Esophagus squamous epithelium (tissue), 4 donors: ENCODE measurements around the gene LMX1B.

Experiments
- CTCF ChIP-seq, 6 experiments: fragments of 450-650 bp in 4 of 6; fragments of 200-600 bp in 2 of 6; sonication (generic) in 2 of 6; IDR thresholded peaks; one replicate each; pipeline ENCODE4 v1.5.1; 2016 to 2019; ENCODE audit warnings: antibody characterized with exemption in 6 of 6, mild to moderate bottlenecking in 4 of 6, moderate library complexity in 4 of 6
- POLR2A ChIP-seq, 4 donors: fragments of 450-650 bp; IDR thresholded peaks; one replicate each; pipeline ENCODE4 v1.6.1; 2017; ENCODE audit warnings: antibody characterized with exemption in 4 of 4, mild to moderate bottlenecking in 4 of 4, moderate library complexity in 3 of 4

- no peak for TF ChIP-seq CTCF (IDR thresholded peaks at IDR 0.05)
- no peak for TF ChIP-seq POLR2A (IDR thresholded peaks at IDR 0.05)
These were observed 52.6 kb downstream of the LMX1B start for GRCh38 chr9:126666155-126666803.
